HepG2 (cell line): ENCODE measurements around the gene TYMP. TPM values are rescaled to one million over a fixed set of nuclear protein-coding genes. Genes with fewer than 3 reads are reported as not detected.

Experiments
- AKAP8 ChIP-seq: sonication (generic); formaldehyde crosslinking; IDR thresholded peaks from 2 replicates; pipeline ENCODE4 v1.5.1; 2020; ENCODE audit warnings: mild to moderate bottlenecking, missing genetic modification reagents
- CCDC6 ChIP-seq: sonication (generic); formaldehyde crosslinking; IDR thresholded peaks from 2 replicates; pipeline ENCODE4 v1.8.1; 2022; ENCODE audit warnings: mild to moderate bottlenecking, missing genetic modification reagents, moderate library complexity
- FOSL1 ChIP-seq: sonication (generic); formaldehyde crosslinking; IDR thresholded peaks from 2 replicates; pipeline ENCODE4 v1.9.0; 2021; ENCODE audit warnings: missing genetic modification reagents, borderline replicate concordance
- GTF3A ChIP-seq: sonication (generic); formaldehyde crosslinking; conservative IDR thresholded peaks from 2 replicates; pipeline ENCODE4 v1.4.0; 2020; ENCODE audit warnings: mild to moderate bottlenecking, missing genetic modification reagents
- MATR3 ChIP-seq: sonication (generic); formaldehyde crosslinking; IDR thresholded peaks from 2 replicates; pipeline ENCODE4 v1.4.0; 2020; ENCODE audit warnings: missing genetic modification reagents
- NFYC ChIP-seq: IDR thresholded peaks from 2 replicates; pipeline ENCODE4 v1.6.1; 2016; ENCODE audit warnings: missing genetic modification reagents, missing compliant biosample characterization
- NR2F1 ChIP-seq, 2 experiments: fragments of 450-650 bp in 1 of 2; formaldehyde crosslinking in 1 of 2; IDR thresholded peaks; 2 replicates each; pipeline versions ENCODE4 v1.5.0 to v1.6.1; 2016 to 2020; ENCODE audit warnings: mild to moderate bottlenecking in 1 of 2, missing compliant biosample characterization in 1 of 2, missing genetic modification reagents in 1 of 2, moderate library complexity in 1 of 2
- NR2F6 ChIP-seq, 2 experiments: IDR thresholded peaks; 2 replicates each; pipeline ENCODE4 v1.6.1; 2016; ENCODE audit warnings: antibody characterized with exemption in 1 of 2, mild to moderate bottlenecking in 1 of 2
- SETDB1 ChIP-seq: sonication (generic); formaldehyde crosslinking; IDR thresholded peaks from 2 replicates; pipeline ENCODE4 v1.5.1; 2020; ENCODE audit warnings: missing genetic modification reagents, mild to moderate bottlenecking, borderline replicate concordance
- SIN3A ChIP-seq: IDR thresholded peaks from 2 replicates; pipeline ENCODE4 v1.6.1; 2011; ENCODE audit warnings: low read depth, mild to moderate bottlenecking, control low read depth, low read length, borderline replicate concordance
- SP2 ChIP-seq: sonication (generic); formaldehyde crosslinking; IDR thresholded peaks from 2 replicates; pipeline ENCODE4 v1.5.1; 2020; ENCODE audit warnings: mild to moderate bottlenecking, missing genetic modification reagents
- THAP8 ChIP-seq: sonication (generic); formaldehyde crosslinking; IDR thresholded peaks from 2 replicates; pipeline ENCODE4 v1.5.1; 2020; ENCODE audit warnings: missing genetic modification reagents, mild to moderate bottlenecking, borderline replicate concordance
- ZBTB38 ChIP-seq: sonication (generic); formaldehyde crosslinking; IDR thresholded peaks from 2 replicates; pipeline ENCODE4 v1.5.1; 2020; ENCODE audit warnings: mild to moderate bottlenecking, missing genetic modification reagents
- ZBTB49 ChIP-seq: sonication (generic); formaldehyde crosslinking; IDR thresholded peaks from 2 replicates; pipeline ENCODE4 v1.4.0; 2020; ENCODE audit warnings: missing genetic modification reagents, borderline replicate concordance
- ZMAT5 ChIP-seq: sonication (generic); formaldehyde crosslinking; IDR thresholded peaks from 2 replicates; pipeline ENCODE4 v1.5.0; 2020; ENCODE audit warnings: mild to moderate bottlenecking, low read depth, missing genetic modification reagents, borderline replicate concordance
- ZNF34 ChIP-seq: sonication (generic); formaldehyde crosslinking; IDR thresholded peaks from 2 replicates; pipeline ENCODE4 v1.4.0; 2020; ENCODE audit warnings: mild to moderate bottlenecking, missing genetic modification reagents, borderline replicate concordance
- ZNF746 ChIP-seq: sonication (generic); formaldehyde crosslinking; IDR thresholded peaks from 2 replicates; pipeline ENCODE4 v1.8.0; 2022; ENCODE audit warnings: mild to moderate bottlenecking, missing genetic modification reagents
- ZNF792 ChIP-seq: IDR thresholded peaks from 2 replicates; pipeline ENCODE4 v1.6.1; 2016
- ZNF891 ChIP-seq: sonication (generic); formaldehyde crosslinking; IDR thresholded peaks from 2 replicates; pipeline ENCODE4 v1.5.0; 2020; ENCODE audit warnings: mild to moderate bottlenecking, missing genetic modification reagents
- ZSCAN22 ChIP-seq: sonication (generic); formaldehyde crosslinking; IDR thresholded peaks from 2 replicates; pipeline ENCODE4 v1.4.0; 2020; ENCODE audit warnings: mild to moderate bottlenecking, missing genetic modification reagents
- ZSCAN9 ChIP-seq: IDR thresholded peaks from 2 replicates; pipeline ENCODE4 v1.6.1; 2016; ENCODE audit warnings: borderline replicate concordance
- polyA plus RNA-seq, 8 experiments: library from polyadenylated mRNA; depleted of rRNA in 3 of 8; stranded (reverse) in 7 of 8; unstranded in 1 of 8; fragments of >200 nt; fragmentation: Illumina TruSeq in 4 of 8; extraction: Trizol in 4 of 8; gene quantifications; 2 replicates each; pipeline versions ENCODE4 v1.2.1 to v1.2.3, GENCODE V29; 2011 to 2016; ENCODE audit warnings: low read depth in 4 of 8, missing spikeins in 1 of 8, mixed read lengths in 1 of 8; ENCODE audit not compliant: insufficient read depth in 1 of 8
- total RNA-seq, 5 experiments: library from RNA; depleted of rRNA; stranded (reverse); fragments of >200 nt; fragmentation: Illumina TruSeq; extraction: Trizol; gene quantifications; 2 replicates each; pipeline ENCODE4 v1.2.3, GENCODE V29; 2016; ENCODE audit warnings: low read depth in 1 of 5
- TF ChIP-seq, protein P1 (sequence below): sonication (generic); formaldehyde crosslinking; IDR thresholded peaks from 2 replicates; pipeline ENCODE4 v1.4.0; 2020; ENCODE audit warnings: mild to moderate bottlenecking, missing genetic modification reagents
- TF ChIP-seq, protein P2 (sequence below): sonication (generic); formaldehyde crosslinking; IDR thresholded peaks from 2 replicates; pipeline ENCODE4 v1.4.0; 2020; ENCODE audit warnings: missing genetic modification reagents, borderline replicate concordance

TYMP gene
- total and polyA plus RNA-seq, 2 of the 13 experiments (the other 11 are each of a cell fraction or from before 2014, with no cell fraction given): 3.9 to 4.3 TPM

GRCh38 chr22:50569041-50569459 lies 39.2 kb upstream of the TYMP start (continued):
- TF ChIP-seq, protein P1, sequence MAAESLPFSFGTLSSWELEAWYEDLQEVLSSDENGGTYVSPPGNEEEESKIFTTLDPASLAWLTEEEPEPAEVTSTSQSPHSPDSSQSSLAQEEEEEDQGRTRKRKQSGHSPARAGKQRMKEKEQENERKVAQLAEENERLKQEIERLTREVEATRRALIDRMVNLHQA: no peak
- TF ChIP-seq ZNF746 (peak; percentile 55; the same call in 1 of the 2 replicates), NFYC (CRISPR knock-in tag) (no peak), ZNF792 (CRISPR knock-in tag) (0 out of 2 replicates have a peak, but pooled peaks have one; percentile 13), SIN3A (no peak), THAP8 (CRISPR knock-in tag) (no peak), MATR3 (no peak), GTF3A (CRISPR knock-in tag) (no peak), SETDB1 (CRISPR knock-in tag) (no peak), ZSCAN9 (no peak), NR2F6 (IDR thresholded peaks at IDR 0.05) (no peak; the same call in 1 of the 2 replicates), NR2F6 (CRISPR knock-in tag; IDR thresholded peaks at IDR 0.05) (peak; percentile 73; the same call in 1 of the 2 replicates), ZBTB49 (CRISPR knock-in tag) (no peak), ZMAT5 (CRISPR knock-in tag) (no peak), NR2F1 (CRISPR knock-in tag; IDR thresholded peaks at IDR 0.05) (no peak), ZNF34 (CRISPR knock-in tag) (no peak), CCDC6 (CRISPR knock-in tag) (no peak), SP2 (CRISPR knock-in tag) (no peak), ZBTB38 (no peak; the same call in 1 of the 2 replicates), FOSL1 (no peak), ZNF891 (CRISPR knock-in tag) (no peak), ZSCAN22 (CRISPR knock-in tag) (no peak), AKAP8 (CRISPR knock-in tag) (no peak)
- TF ChIP-seq, protein P2, sequence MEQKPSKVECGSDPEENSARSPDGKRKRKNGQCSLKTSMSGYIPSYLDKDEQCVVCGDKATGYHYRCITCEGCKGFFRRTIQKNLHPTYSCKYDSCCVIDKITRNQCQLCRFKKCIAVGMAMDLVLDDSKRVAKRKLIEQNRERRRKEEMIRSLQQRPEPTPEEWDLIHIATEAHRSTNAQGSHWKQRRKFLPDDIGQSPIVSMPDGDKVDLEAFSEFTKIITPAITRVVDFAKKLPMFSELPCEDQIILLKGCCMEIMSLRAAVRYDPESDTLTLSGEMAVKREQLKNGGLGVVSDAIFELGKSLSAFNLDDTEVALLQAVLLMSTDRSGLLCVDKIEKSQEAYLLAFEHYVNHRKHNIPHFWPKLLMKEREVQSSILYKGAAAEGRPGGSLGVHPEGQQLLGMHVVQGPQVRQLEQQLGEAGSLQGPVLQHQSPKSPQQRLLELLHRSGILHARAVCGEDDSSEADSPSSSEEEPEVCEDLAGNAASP (CRISPR knock-in tag): no peak
